H7 (cell line): ENCODE data around the gene RIMBP3C. TPM values are rescaled to one million over a fixed set of nuclear protein-coding genes. Genes with fewer than 3 reads are reported as not detected.
"Not testable (repeated sequence)": the region's sequence is repeated elsewhere in the genome, so short reads cannot be mapped to it uniquely, and the experiment has no call there.

Experiments used
- DNase-seq: peaks from one replicate; pipeline ENCODE4 v3.0.0; 2012
- H3K27me3 ChIP-seq: 2 replicates; pipeline ENCODE4 v1.6.0; 2011; ENCODE audit warnings: mild to moderate bottlenecking, low read length; ENCODE audit not compliant: control insufficient read depth, insufficient read depth
- H3K36me3 ChIP-seq: replicated peaks from 2 replicates; pipeline ENCODE4 v1.5.1; 2011; ENCODE audit warnings: low read length; ENCODE audit not compliant: control insufficient read depth, insufficient read depth
- H3K4me3 ChIP-seq: 2 replicates; pipeline ENCODE4 v1.5.1; 2011; ENCODE audit warnings: low read depth, mild to moderate bottlenecking, control low read depth, low read length, moderate library complexity; ENCODE audit not compliant: insufficient read depth
- total RNA-seq: library from RNA; depleted of rRNA; stranded (reverse); fragments of >200 nt; shearing (Covaris generic); gene quantifications from 2 replicates; pipeline ENCODE4 v1.2.3, GENCODE V29; 2014

RIMBP3C gene
- total RNA-seq, 1 experiment from 2014 or later, result 0.17 TPM

- Histone ChIP-seq H3K4me3 (no peak overlapping the region), H3K36me3 (no peaks in the 10 kb centered on the region; the same call in 1 of the 2 replicates), H3K27me3 (no peaks in the 10 kb centered on the region)
- peak; percentile 5 for DNase-seq
Measured at GRCh38 chr22:21585389-21585788, 34.1 kb upstream of the RIMBP3C start.

- DNase-seq, result peak; percentile 10
- no peak overlapping the region for H3K4me3 ChIP-seq
- H3K36me3 ChIP-seq, result no peaks in the 10 kb centered on the region; the same call in 1 of the 2 replicates
- no peaks in the 10 kb centered on the region for H3K27me3 ChIP-seq
Measured at GRCh38 chr22:21582801-21583740, 31.8 kb upstream of the RIMBP3C start.

- not testable (repeated sequence) for H3K4me3 ChIP-seq, H3K36me3 ChIP-seq, H3K27me3 ChIP-seq, DNase-seq
Measured at GRCh38 chr22:21581009-21581713, 29.9 kb upstream of the RIMBP3C start.

DNA sequence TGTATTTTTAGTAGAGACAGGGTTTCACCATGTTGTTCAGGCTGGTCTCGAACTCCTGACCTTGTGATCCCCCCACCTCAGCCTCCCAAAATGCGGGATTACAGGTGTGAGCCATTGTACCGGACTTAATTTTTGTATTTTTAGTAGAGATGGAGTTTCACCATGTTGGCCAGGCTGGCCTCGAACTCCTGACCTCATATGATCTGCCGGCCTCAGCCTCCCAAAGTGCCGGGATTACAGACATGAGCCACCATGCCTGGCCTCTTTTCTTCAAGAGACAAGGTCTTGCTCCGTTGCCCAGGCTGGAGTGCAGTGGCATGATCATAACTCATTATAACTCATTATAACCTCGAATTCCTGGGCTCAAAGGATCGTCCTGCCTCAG lies 29.4 kb upstream of the RIMBP3C start:
- not testable (repeated sequence) for DNase-seq, H3K36me3 ChIP-seq, H3K27me3 ChIP-seq, H3K4me3 ChIP-seq

GRCh38 chr22:21579474-21579851 lies 28.2 kb upstream of the RIMBP3C start:
- H3K4me3 ChIP-seq, result no peak overlapping the region
- H3K36me3 ChIP-seq, result no peaks in the 10 kb centered on the region
- no peak for DNase-seq
- H3K27me3 ChIP-seq, result no peaks in the 10 kb centered on the region

DNA sequence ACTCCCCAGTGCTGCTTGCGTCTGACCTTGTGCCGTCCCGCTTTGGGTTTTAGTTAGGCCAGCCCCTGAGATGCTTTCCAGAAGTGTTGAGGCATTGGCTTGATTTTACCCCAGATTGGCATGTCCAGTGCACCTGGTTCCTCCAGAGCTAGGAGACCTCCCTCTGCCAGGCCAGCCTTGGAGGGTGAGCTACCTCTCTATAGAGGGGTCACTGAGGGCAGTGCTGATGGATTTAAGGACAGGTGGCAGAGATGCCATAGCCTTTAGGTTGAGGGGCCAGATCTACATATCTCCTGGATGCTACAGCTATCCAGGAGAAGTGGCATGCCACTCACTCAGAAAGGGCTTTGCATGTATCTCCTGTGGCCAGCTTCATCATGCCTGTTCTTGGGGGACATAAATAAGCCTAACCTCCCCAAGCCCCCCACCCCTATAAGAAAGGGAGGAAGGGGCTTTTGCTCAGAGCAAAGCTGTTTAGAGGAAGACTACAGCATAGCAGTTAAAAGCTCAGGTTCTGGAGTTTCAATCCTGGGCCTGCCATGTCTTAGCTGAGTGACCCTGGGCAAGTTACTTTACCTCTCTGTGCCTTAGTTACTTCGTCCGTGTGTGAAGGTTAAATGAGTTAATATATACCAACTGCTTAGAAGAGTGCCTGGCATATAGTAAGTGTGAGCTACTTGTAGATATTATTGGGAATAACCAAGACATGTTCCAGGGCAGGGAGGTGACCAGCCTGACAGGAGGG lies 22.7 kb upstream of the RIMBP3C start:
- DNase-seq, result peak; percentile 4
- H3K36me3 ChIP-seq, result peaks cover 3% of the 10 kb centered on the region
- no peak overlapping the region for H3K4me3 ChIP-seq
- H3K27me3 ChIP-seq, result no peaks in the 10 kb centered on the region

DNA sequence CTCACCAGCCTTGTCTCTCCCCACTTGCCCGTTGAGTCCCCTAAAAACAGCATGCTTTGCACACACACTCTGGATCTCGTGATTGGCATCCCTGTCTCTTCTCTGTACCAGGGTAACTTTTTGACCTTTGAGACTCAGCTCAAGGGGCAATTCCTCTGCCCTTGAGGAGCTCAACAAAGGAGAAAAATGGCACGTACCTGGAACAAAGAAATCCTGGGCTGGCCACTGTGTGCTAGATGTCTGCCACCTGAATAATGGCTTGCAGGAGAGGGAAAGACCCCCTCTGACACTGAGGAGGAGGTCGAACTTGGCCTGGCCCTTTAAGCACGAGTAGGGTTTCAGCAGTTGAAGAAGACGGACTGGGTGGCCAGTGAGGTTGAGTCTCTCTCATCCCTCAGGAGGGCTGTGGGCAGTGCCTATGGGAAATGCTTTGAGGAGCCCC lies 22.1 kb upstream of the RIMBP3C start:
- Histone ChIP-seq H3K4me3 (no peak overlapping the region), H3K36me3 (peaks cover 3% of the 10 kb centered on the region), H3K27me3 (no peaks in the 10 kb centered on the region)
- DNase-seq, result peak; percentile 12

- no peak for DNase-seq
- H3K36me3 ChIP-seq, result peaks cover 3% of the 10 kb centered on the region
- no peaks in the 10 kb centered on the region for H3K27me3 ChIP-seq
- H3K4me3 ChIP-seq, result no peak overlapping the region
Measured at GRCh38 chr22:21571679-21572078, 20.4 kb upstream of the RIMBP3C start.

- no peaks in the 10 kb centered on the region for H3K27me3 ChIP-seq
- peaks cover 3% of the 10 kb centered on the region for H3K36me3 ChIP-seq
- H3K4me3 ChIP-seq, result no peak overlapping the region
- peak; percentile 21 for DNase-seq
Measured at GRCh38 chr22:21570398-21570797, 19.1 kb upstream of the RIMBP3C start.

- H3K36me3 ChIP-seq, result peaks cover 3% of the 10 kb centered on the region
- no peaks in the 10 kb centered on the region for H3K27me3 ChIP-seq
- peak; percentile 22 for DNase-seq
- no peak overlapping the region; the same call in 1 of the 2 replicates for H3K4me3 ChIP-seq
Measured at GRCh38 chr22:21569459-21570170, 18.4 kb upstream of the RIMBP3C start.

DNA sequence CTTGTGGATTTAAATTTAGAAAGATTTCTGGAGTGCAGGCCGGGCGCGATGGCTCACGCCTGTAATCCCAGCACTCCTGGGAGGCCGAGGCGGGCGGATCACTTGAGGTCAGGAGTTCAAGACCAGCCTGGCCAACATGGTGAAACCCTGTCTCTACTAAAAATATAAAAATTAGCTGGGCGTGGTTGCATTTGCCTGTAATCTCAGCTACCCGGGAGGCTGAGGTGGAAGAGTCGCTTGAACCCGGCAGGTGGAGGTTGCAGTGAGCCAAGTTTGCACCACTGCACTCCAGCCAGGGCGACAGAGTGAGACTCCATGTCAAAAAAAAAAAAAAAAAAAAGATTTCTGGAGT lies 17.8 kb upstream of the RIMBP3C start:
- not testable (repeated sequence) for H3K27me3 ChIP-seq, DNase-seq, H3K36me3 ChIP-seq
- peak overlapping the region; percentile 93 for H3K4me3 ChIP-seq

- Histone ChIP-seq H3K27me3 (no peaks in the 10 kb centered on the region), H3K36me3 (peaks cover 3% of the 10 kb centered on the region), H3K4me3 (peak overlapping the region; percentile 93)
- peak; percentile 67 for DNase-seq
Measured at GRCh38 chr22:21568347-21569075, 17.2 kb upstream of the RIMBP3C start.

GRCh38 chr22:21567456-21568346 lies 16.4 kb upstream of the RIMBP3C start, which contains the start of gene UBE2L3:
TSS of gene UBE2L3 (plus strand) at chr22:21567714. CDS start at chr22:21567745, 31 bp downstream.
- DNase-seq, result peak; percentile 98
- Histone ChIP-seq H3K36me3 (peaks cover 2% of the 10 kb centered on the region), H3K4me3 (peak within 1 kb of the TSS; percentile 93), H3K27me3 (no peaks in the 10 kb centered on the region)
